ENCODE results near the gene ATP9A. TPM values are rescaled to one million over a fixed set of nuclear protein-coding genes. Genes with fewer than 3 reads are reported as not detected.

Gene ATP9A
- total and polyA plus RNA-seq, 2 donors from 2014 or later = 7.1 to 40.2 TPM

DNA sequence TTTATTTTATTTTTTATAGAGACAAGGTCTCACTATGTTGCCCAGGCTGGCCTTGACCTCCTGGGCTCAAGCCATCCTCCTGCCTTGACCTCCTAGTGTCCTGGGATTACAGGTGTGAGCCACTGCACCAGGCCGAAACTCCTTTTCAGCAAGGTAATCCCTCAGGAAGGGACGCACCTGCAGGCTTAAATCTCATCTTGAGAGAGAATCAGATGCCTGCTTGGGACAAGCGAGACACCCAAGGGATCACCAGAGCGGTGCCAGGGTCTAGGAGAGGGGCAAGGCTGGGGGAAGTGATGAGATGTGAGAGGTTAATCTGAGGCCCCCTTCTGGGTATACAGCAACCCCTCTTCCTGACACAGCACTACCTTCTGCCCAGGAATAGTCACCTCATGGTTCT lies 4.0 kb upstream of the ATP9A start:
- TF ChIP-seq, protein P1, sequence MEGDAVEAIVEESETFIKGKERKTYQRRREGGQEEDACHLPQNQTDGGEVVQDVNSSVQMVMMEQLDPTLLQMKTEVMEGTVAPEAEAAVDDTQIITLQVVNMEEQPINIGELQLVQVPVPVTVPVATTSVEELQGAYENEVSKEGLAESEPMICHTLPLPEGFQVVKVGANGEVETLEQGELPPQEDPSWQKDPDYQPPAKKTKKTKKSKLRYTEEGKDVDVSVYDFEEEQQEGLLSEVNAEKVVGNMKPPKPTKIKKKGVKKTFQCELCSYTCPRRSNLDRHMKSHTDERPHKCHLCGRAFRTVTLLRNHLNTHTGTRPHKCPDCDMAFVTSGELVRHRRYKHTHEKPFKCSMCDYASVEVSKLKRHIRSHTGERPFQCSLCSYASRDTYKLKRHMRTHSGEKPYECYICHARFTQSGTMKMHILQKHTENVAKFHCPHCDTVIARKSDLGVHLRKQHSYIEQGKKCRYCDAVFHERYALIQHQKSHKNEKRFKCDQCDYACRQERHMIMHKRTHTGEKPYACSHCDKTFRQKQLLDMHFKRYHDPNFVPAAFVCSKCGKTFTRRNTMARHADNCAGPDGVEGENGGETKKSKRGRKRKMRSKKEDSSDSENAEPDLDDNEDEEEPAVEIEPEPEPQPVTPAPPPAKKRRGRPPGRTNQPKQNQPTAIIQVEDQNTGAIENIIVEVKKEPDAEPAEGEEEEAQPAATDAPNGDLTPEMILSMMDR (IDR thresholded peaks at IDR 0.05; ENCODE audit: borderline replicate concordance, extremely low read depth, insufficient read depth) = no peak
- Histone ChIP-seq H3K27ac (ENCODE audit: low read depth in 2 of 2, low read length in 2 of 2) (no peak overlapping the region), H3K4me1 (ENCODE audit: control insufficient read depth in 2 of 3, insufficient read depth in 2 of 3, low read depth in 1 of 3, low read length in 3 of 3) (peaks cover 0 to 7% (median 0%) of the 10 kb centered on the region in 3 donors), H3K9me3 (ENCODE audit: control insufficient read depth in 2 of 3, insufficient read depth in 1 of 3, low read length in 3 of 3) (no peaks in the 10 kb centered on the region), H3K36me3 (ENCODE audit: control insufficient read depth in 2 of 3, insufficient read depth in 3 of 3, low read length in 3 of 3) (no peaks in the 10 kb centered on the region), H3K9ac (ENCODE audit: low read length in 3 of 3) (no peak overlapping the region), H3K4me3 (ENCODE audit: low read length in 3 of 3) (no peak overlapping the region), H3K27me3 (ENCODE audit: control insufficient read depth, insufficient read depth, low read length) (no peaks in the 10 kb centered on the region)
- FAIRE-seq = no peak
- DNase-seq = no peak
- intact Hi-C loops (cut with DNase I) = no loop called here

DNA sequence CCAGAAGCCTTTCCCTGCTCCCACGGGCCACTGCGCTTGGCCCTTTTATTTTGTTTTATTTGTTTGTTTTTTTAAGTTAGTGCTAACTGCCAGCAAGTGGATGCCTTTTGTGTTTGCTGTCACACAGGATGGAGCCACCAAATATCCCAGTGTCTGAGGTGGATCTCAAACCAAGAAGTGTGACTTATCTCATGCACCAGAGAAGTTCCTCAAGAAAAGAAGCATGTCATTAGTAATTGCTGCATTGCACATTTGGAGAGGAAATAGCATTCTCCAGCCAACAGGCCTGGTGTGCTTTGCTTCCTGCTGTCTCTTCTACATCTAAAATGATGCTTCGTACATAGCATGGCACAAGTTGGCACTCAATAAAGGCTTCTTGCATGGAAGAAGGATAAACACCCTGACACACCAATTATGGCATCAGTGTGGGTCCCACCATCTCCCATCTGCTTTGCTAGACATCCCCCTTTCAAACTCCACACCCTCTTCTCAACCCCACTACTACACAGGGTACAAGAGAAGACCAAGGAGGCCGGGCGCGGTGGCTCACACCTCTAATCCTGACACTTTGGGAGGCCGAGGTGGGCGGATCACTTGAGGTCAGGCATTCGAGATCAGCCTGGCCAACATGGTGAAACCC lies 1.9 kb upstream of the ATP9A start:
- Histone ChIP-seq H3K27ac (ENCODE audit: low read depth in 2 of 2, low read length in 2 of 2) (no peak overlapping the region), H3K27me3 (ENCODE audit: control insufficient read depth, insufficient read depth, low read length) (no peaks in the 10 kb centered on the region), H3K9me3 (ENCODE audit: control insufficient read depth in 2 of 3, insufficient read depth in 1 of 3, low read length in 3 of 3) (no peaks in the 10 kb centered on the region), H3K4me3 (ENCODE audit: low read length in 3 of 3) (no peak overlapping the region), H3K4me1 (ENCODE audit: control insufficient read depth in 2 of 3, insufficient read depth in 2 of 3, low read depth in 1 of 3, low read length in 3 of 3) (peaks cover 0 to 7% (median 0%) of the 10 kb centered on the region in 3 donors), H3K36me3 (ENCODE audit: control insufficient read depth in 2 of 3, insufficient read depth in 3 of 3, low read length in 3 of 3) (no peaks in the 10 kb centered on the region), H3K9ac (ENCODE audit: low read length in 3 of 3) (no peak overlapping the region)
- DNase-seq (no peak), FAIRE-seq (no peak)
- TF ChIP-seq, protein P1 (IDR thresholded peaks at IDR 0.05; ENCODE audit: borderline replicate concordance, extremely low read depth, insufficient read depth) = no peak
- intact Hi-C loops (cut with DNase I) = no loop called here

DNA sequence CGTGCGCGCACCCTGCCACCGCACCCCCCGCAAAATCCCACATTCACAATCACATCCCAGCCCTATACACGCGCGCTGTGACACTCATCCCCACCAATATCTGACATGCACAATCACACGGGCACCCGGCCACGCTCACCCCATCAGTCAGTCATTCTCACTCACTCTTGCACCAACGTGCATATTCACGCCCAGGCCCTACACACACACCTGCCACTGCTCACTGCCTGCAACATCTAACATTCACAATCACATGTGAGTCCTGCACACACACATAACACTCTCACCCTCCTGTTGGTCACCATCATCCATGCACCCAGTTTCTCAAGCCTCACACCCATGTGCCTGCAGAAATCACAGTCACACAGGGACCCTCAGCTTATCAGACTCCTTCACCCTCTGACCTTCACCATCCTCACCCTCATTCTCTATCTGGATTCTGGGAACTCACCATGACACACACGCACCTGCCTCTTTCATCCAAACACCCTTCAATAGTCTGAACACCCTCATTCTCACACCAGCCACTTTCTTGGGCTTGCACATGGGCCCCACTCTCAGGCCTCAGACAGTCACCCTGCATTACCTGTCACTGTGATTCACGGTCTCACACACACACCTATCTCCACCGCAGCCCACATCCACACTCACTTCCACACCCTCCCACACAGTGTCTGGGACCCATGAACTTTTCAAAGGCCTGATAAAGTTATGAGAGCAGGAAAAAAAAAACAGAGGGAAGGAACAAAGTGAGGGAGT lies 748 bp upstream of the ATP9A start:
- peak in 3 of 5 donors; percentile 38 to 70 (median 43) for DNase-seq
- intact Hi-C loops (cut with DNase I) = no loop called here
- TF ChIP-seq, protein P1 (IDR thresholded peaks at IDR 0.05; ENCODE audit: borderline replicate concordance, extremely low read depth, insufficient read depth) = no peak
- H3K36me3 ChIP-seq (ENCODE audit: control insufficient read depth in 2 of 3, insufficient read depth in 3 of 3, low read length in 3 of 3) = no peaks in the 10 kb centered on the region
- no peaks in the 10 kb centered on the region for H3K27me3 ChIP-seq (ENCODE audit: control insufficient read depth, insufficient read depth, low read length)
- no peaks in the 10 kb centered on the region for H3K9me3 ChIP-seq (ENCODE audit: control insufficient read depth in 2 of 3, insufficient read depth in 1 of 3, low read length in 3 of 3)
- peaks cover 0 to 7% (median 0%) of the 10 kb centered on the region in 3 donors for H3K4me1 ChIP-seq (ENCODE audit: control insufficient read depth in 2 of 3, insufficient read depth in 2 of 3, low read depth in 1 of 3, low read length in 3 of 3)
- H3K9ac ChIP-seq (ENCODE audit: low read length in 3 of 3) = no peak overlapping the region
- H3K27ac ChIP-seq (ENCODE audit: low read depth in 2 of 2, low read length in 2 of 2) = peak overlapping the region in 1 of 2 donors; percentile 14
- FAIRE-seq = no peak
- H3K4me3 ChIP-seq (ENCODE audit: low read length in 3 of 3) = peak overlapping the region; percentile 31 to 35 (median 34)

All from kidney (tissue), 14 donors.